PC-9 (cell line): ENCODE data around the gene MICU2.

Source experiments
- CTCF ChIP-seq: fragments of 200-600 bp; sonication (generic); conservative IDR thresholded peaks from 2 replicates; pipeline ENCODE4 v1.6.1; 2017; ENCODE audit warnings: mixed run types, antibody characterized with exemption, mild to moderate bottlenecking, moderate library complexity
- EZH2 ChIP-seq: fragments of 200-600 bp; sonication (generic); IDR thresholded peaks from 2 replicates; pipeline ENCODE4 v1.8.0; 2017; ENCODE audit warnings: antibody characterized with exemption, low read depth

GRCh38 chr13:21606251-21606650 is 2.3 kb upstream of the MICU2 start:
- no peak for TF ChIP-seq CTCF
- TF ChIP-seq EZH2: no peak
